Activated T-cell treated with anti-CD3 and anti-CD28 coated beads, Interleukin-2, amount 50 U/mL, for 4 hours (primary cell): ENCODE data around the gene MPP3. TPM values are rescaled to one million over a fixed set of nuclear protein-coding genes. Genes with fewer than 3 reads are reported as not detected.
A peak's percentile ranks its signal among the peaks of the same experiment; 100 is the strongest.

ENCODE experiments used
- ATAC-seq, 2 donors: fragments of 200-7000 bp; cut with Tn5 transposase; one replicate each; pipeline ENCODE4 v1.10.0; 2021
- DNase-seq: peaks from one replicate; pipeline ENCODE4 v3.0.0-alpha.2; 2020
- H3K27me3 Mint-ChIP-seq: one replicate; pipeline ENCODE4 v1.8.0; 2021; ENCODE audit warnings: low read depth, mixed read lengths
- H3K36me3 Mint-ChIP-seq: one replicate; pipeline ENCODE4 v1.8.0; 2022; ENCODE audit warnings: mixed read lengths; ENCODE audit not compliant: insufficient read depth
- H3K4me1 Mint-ChIP-seq: one replicate; pipeline ENCODE4 v1.8.0; 2021; ENCODE audit warnings: low read depth, mixed read lengths
- H3K4me3 Mint-ChIP-seq: one replicate; pipeline ENCODE4 v1.8.0; 2021; ENCODE audit warnings: mild to moderate bottlenecking, moderate library complexity, mixed read lengths
- H3K9me3 Mint-ChIP-seq: one replicate; pipeline ENCODE4 v1.8.0; 2021; ENCODE audit warnings: mixed read lengths
- total RNA-seq, 3 donors: library from RNA; stranded (reverse); gene quantifications; one replicate each; pipeline ENCODE4 v1.2.1, GENCODE V29; 2021

The MPP3 gene
- total RNA-seq, 3 donors from 2014 or later, result 0.24 to 0.94 (median 0.87) TPM

GRCh38 chr17:43755389-43755875 is 77.5 kb downstream of the MPP3 start:
- Mint-ChIP-seq H3K27me3 (peaks cover 49% of the 10 kb centered on the region), H3K36me3 (no peaks in the 10 kb centered on the region), H3K9me3 (no peaks in the 10 kb centered on the region), H3K4me3 (no peak overlapping the region), H3K4me1 (peaks cover 4% of the 10 kb centered on the region)
- peak in 1 of 2 donors; percentile 57 for ATAC-seq
- DNase-seq, result no peak

- H3K36me3 Mint-ChIP-seq, result no peaks in the 10 kb centered on the region
These were observed 78.0 kb downstream of the MPP3 start for GRCh38 chr17:43754947-43755346.

GRCh38 chr17:43753493-43754129 is 79.3 kb downstream of the MPP3 start:
- H3K27me3 Mint-ChIP-seq, result peaks cover 56% of the 10 kb centered on the region
- no peaks in the 10 kb centered on the region for H3K9me3 Mint-ChIP-seq
- no peaks in the 10 kb centered on the region for H3K36me3 Mint-ChIP-seq
- no peak overlapping the region for H3K4me3 Mint-ChIP-seq
- peaks cover 4% of the 10 kb centered on the region for H3K4me1 Mint-ChIP-seq
- ATAC-seq (no peak), DNase-seq (no peak)

More at GRCh38 chr17:43754947-43755346, 78.0 kb downstream of the MPP3 start:
- peaks cover 54% of the 10 kb centered on the region for H3K27me3 Mint-ChIP-seq
- peaks cover 4% of the 10 kb centered on the region for H3K4me1 Mint-ChIP-seq
- H3K9me3 Mint-ChIP-seq, result no peaks in the 10 kb centered on the region
- ATAC-seq (no peak), DNase-seq (no peak)
- H3K4me3 Mint-ChIP-seq, result no peak overlapping the region

Other genes starting within 250 kb of the MPP3 start
- gene MEOX1, start 171.2 kb downstream of the MPP3 start, total RNA-seq, result under 1 TPM; 0.21 to 0.35 (median 0.24) TPM
- not detected for gene SOST, start 74.4 kb downstream of the MPP3 start, total RNA-seq
- gene DUSP3, start 54.2 kb downstream of the MPP3 start, total RNA-seq, result 10 to 100 TPM; 16.9 to 17.4 (median 17.2) TPM
- not detected for gene CFAP97D1, start 52.7 kb downstream of the MPP3 start, total RNA-seq
- not detected for gene CD300LG, start 14.0 kb upstream of the MPP3 start, total RNA-seq
- under 1 TPM; 0.21 to 0.91 (median 0.54) TPM for gene MPP2, start 74.4 kb upstream of the MPP3 start, total RNA-seq
- not detected for gene PPY, start 109.3 kb upstream of the MPP3 start, total RNA-seq
- gene PYY, start 120.8 kb upstream of the MPP3 start, total RNA-seq, result not detected
- under 1 TPM; 0.25 to 0.52 (median 0.45) TPM for gene NAGS, start 171.5 kb upstream of the MPP3 start, total RNA-seq
- 10 to 100 TPM; 20.2 to 23.1 (median 22.5) TPM for gene TMEM101, start 181.8 kb upstream of the MPP3 start, total RNA-seq
- 10 to 100 TPM; 77.6 to 88.2 (median 85.9) TPM for gene LSM12, start 233.5 kb upstream of the MPP3 start, total RNA-seq
- gene G6PC3, start 237.6 kb upstream of the MPP3 start, total RNA-seq, result 10 to 100 TPM; 24.7 to 28.4 (median 24.9) TPM